Measurements from ENCODE around the gene RNASEH2B.

DNA sequence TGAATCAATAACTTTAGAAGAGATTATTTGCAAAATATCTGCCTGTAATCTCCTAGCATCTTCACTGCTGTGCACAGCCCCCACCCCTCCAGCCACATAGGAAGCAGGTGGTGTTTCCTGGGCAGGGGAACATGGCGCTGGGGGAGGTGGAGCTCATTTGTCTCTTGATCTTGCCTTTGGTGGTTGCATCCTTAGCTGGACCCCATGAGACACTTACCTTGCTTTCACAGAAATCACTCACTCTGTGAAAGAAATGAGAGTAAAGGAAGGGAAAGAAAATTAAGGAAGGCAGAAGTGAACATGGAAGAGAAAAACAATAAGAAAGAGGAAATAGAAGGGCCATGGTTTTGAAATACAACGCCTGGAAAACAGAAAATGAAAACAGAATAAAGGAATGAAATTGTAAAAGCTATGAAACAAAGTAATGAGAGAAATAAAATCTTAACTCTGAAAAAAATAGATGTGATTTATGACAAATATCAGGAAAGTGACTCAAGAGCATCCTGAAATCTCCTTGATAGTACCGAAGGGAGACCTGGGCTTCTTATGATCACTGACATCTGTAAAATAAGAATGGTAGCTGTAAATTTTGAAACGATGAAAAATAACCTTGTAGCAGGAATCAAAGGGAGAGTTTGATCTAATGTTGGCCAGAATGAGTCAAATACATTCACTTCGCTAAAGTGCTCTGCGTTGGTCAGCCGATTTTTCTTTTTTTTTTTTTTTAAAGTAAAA is 17.2 kb upstream of the RNASEH2B start:
- TF ChIP-seq, protein P1, sequence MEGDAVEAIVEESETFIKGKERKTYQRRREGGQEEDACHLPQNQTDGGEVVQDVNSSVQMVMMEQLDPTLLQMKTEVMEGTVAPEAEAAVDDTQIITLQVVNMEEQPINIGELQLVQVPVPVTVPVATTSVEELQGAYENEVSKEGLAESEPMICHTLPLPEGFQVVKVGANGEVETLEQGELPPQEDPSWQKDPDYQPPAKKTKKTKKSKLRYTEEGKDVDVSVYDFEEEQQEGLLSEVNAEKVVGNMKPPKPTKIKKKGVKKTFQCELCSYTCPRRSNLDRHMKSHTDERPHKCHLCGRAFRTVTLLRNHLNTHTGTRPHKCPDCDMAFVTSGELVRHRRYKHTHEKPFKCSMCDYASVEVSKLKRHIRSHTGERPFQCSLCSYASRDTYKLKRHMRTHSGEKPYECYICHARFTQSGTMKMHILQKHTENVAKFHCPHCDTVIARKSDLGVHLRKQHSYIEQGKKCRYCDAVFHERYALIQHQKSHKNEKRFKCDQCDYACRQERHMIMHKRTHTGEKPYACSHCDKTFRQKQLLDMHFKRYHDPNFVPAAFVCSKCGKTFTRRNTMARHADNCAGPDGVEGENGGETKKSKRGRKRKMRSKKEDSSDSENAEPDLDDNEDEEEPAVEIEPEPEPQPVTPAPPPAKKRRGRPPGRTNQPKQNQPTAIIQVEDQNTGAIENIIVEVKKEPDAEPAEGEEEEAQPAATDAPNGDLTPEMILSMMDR (IDR thresholded peaks at IDR 0.05): no peak
- TF ChIP-seq POLR2A (IDR thresholded peaks at IDR 0.05; ENCODE audit: low read depth): no peak
- TF ChIP-seq POLR2AphosphoS5 (IDR thresholded peaks at IDR 0.05): no peak

Data from esophagus muscularis mucosa (tissue), 3 donors.